Caki2 (cell line): ENCODE results near the gene ZNF276. TPM values are rescaled to one million over a fixed set of nuclear protein-coding genes. Genes with fewer than 3 reads are reported as not detected.
"Not testable (repeated sequence)": the region's sequence is repeated elsewhere in the genome, so short reads cannot be mapped to it uniquely, and the experiment has no call there.

ENCODE experiments used
- DNase-seq: peaks from one replicate; pipeline ENCODE4 v3.0.0-alpha.2; 2015; ENCODE audit warnings: low read depth
- in situ Hi-C: cut with HindIII; loops from 2 replicates; pipeline ENCODE4 v1.10.0; 2016; ENCODE audit warnings: low sequenced_read_pairs, low pct_unique_long_range_greater_than_20kb, mixed read lengths
- total RNA-seq: library from RNA; depleted of rRNA; stranded (reverse); fragments of >200 nt; shearing (Covaris generic); gene quantifications from 2 replicates; pipeline ENCODE4 v1.2.3, GENCODE V29; 2014; ENCODE audit warnings: low replicate concordance; rRNA removed

The ZNF276 gene
- total RNA-seq, result 7.6 and 12.9 TPM in 2 replicates

- peak; percentile 86 for DNase-seq
- in situ Hi-C loops, result no loop called here
These were observed at the start of gene ZNF276, which contains the start of gene VPS9D1 for GRCh38 chr16:89720813-89721545. Gene ZNF276 (plus strand): TSS chr16:89721537. CDS start chr16:89721641, 104 bp downstream. Gene VPS9D1 (minus strand): TSS chr16:89720898. CDS start chr16:89720861, 37 bp downstream.

GRCh38 chr16:89671565-89671964 lies 49.8 kb upstream of the ZNF276 start:
- in situ Hi-C loops, DNase-seq: not testable (repeated sequence)

- in situ Hi-C loops, result no loop called here
- no peak for DNase-seq
These were observed 49.0 kb upstream of the ZNF276 start for GRCh38 chr16:89672177-89672941.

GRCh38 chr16:89678258-89678657 lies 43.1 kb upstream of the ZNF276 start:
- DNase-seq, result no peak
- in situ Hi-C loops, result no loop called here

- no peak for DNase-seq
- in situ Hi-C loops, result no loop called here
These were observed 35.4 kb upstream of the ZNF276 start for GRCh38 chr16:89685916-89686315.

- in situ Hi-C loops, result no loop called here
- peak; percentile 86 for DNase-seq
These were observed 34.7 kb upstream of the ZNF276 start, which contains the start of gene CDK10 for GRCh38 chr16:89686520-89687091. Gene CDK10 (plus strand): TSS chr16:89686689. CDS start chr16:89686711, 22 bp downstream.

DNA sequence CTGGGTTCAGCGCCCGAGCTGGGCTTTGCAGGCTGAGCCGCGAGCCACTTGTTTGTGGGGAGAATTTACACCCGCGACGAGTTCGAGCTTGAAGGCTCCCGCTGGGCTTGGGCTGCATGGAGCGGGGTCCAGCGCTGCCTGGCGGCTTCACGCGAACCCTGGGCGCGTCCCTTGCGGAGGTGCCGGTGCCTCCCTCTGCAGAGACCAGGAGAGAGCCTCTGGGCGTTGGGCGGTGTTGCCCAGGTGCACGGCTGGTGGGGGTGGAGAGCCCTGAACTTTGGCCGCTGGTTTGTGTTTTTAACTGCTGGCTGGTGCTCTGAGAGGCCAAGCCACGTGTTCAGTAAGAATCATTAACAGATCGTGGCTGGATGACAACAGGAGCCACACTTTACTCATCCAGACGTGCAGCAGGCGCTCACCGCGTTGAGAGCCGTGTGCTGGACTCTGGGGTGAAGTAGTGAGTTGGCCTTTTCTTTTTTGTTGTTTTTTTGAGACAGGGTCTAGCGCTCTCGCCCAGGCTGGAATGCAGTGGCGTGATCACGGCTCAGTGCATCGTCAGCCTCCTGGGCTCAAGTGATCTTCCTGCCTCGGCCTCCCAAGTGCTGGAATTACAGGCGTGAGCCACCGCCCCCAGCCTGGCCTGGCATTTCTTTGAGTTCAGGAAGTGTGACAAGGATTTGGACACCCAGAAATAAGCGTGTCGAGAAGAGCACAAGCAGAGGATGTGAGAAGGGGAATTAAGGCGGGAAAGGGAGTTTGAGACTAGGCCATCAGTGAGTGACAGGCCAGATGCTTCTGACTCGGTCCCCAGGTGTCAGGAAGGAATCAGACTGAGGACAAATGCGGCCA lies 34.0 kb upstream of the ZNF276 start:
- DNase-seq, result peak; percentile 99
- in situ Hi-C loops, result no loop called here

DNA sequence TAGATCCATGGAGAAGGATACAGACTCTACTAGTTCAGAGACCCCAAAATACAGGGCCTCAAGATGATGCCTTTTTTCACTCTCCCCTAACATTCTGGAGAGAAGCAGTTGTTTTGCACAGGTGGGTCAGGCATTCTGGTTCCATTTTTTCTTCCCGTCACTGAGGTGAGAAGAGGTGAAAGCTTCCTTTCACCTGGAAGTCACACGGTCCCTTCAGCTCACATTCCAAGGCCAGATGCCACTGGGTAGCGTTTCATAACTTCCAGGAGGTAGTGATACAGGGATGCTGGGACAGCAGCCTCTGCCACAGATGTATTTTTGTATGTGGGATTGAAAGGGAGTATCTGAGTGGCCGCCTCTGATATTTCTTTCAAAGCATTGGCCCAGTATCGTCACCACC lies 32.9 kb upstream of the ZNF276 start:
- in situ Hi-C loops, result no loop called here

DNA sequence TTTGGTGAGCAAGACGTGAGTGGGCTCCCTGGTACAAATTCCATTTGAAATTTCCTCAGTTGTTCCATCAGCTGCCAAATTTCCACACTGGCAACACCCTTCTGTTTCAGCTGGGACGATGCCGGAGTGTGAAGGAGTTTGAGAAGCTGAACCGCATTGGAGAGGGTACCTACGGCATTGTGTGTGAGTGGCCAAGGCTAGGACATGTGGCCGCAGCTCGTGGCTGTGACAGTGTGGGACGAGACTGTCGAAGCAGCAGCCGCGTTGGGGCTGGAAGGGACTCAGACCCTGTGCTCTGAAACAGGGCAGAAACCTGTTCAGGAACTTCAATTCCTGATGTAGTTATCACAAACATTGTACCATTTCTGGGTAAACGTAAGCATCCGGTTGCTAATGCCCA lies 32.2 kb upstream of the ZNF276 start:
- in situ Hi-C loops, result no loop called here
- DNase-seq, result no peak

More for the DNA sequence above, 32.9 kb upstream of the ZNF276 start:
- DNase-seq, result no peak

DNA sequence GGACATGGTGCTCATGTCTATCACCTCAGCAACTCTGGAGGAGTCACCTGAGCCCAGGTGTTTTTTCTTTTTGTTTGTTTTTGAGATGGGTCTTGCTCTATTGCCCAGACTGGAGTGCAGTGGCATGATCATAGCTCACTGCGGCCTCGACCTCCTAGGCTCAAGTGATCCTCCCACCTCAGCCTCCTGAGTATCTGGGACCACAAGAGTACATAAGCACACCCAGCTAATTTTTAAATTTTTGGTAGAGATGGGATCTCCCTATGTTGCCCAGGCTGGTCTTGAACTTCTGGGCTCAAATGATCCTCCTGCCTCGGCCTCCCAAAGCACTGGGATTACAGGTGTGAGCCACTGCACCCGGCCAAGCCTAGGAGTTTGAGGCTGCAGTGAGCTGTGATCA lies 31.7 kb upstream of the ZNF276 start:
- DNase-seq, in situ Hi-C loops: not testable (repeated sequence)

DNA sequence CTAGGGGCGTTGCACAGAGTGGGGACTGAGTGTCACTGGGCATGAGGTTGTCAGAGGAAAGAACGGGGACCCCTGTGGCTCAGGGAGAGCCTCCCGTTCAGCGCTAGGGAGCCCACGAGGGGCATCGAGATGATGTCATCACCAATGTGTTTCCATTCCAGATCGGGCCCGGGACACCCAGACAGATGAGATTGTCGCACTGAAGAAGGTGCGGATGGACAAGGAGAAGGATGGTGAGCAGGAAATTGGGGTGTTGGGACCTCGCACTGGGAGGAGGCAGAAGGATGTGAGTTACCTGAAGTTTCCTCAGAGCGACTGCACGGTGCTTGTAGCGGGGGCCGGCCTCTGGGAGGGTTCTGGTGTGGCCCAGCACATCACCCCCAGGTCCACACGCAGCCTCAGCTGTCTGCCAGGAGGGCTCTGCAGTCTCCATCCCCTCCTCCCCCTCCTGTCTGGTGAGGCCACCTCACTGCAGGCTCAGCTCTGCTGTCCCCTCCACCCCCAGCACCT lies 30.9 kb upstream of the ZNF276 start:
- in situ Hi-C loops, result no loop called here

DNA sequence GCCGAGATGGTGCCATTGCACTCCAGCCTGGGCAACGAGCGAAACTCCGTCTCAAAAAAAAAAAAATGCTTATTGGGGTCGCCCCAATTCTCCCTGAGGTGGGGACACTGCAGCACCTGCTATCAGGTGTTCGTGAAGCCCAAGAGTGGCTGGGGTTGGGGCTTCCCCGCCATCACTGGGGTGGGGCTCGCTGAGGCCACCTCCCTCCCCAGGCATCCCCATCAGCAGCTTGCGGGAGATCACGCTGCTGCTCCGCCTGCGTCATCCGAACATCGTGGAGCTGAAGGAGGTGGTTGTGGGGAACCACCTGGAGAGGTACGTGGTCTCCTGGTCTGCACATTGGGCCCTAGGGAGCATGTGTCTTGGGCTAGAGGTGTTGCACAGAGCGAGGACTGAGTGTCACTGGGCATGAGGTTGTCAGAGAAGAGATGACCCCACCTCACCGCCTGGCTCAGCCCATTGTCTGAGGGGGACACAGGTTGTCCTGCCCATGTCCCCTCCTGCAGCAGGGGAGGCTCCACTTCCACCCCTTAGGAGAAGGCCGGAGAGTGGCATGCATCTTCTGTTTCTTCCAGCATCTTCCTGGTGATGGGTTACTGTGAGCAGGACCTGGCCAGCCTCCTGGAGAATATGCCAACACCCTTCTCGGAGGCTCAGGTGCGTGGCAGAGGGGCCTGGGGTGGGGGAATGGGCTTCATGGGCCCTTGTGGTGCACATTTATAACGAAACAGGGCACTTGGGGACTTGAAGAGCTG lies 29.9 kb upstream of the ZNF276 start:
- no peak for DNase-seq
- in situ Hi-C loops, result no loop called here

More for the DNA sequence above, 30.9 kb upstream of the ZNF276 start:
- no peak for DNase-seq

- DNase-seq, result no peak
- in situ Hi-C loops, result no loop called here
These were observed 29.3 kb upstream of the ZNF276 start for GRCh38 chr16:89691986-89692569.

- in situ Hi-C loops, result no loop called here
- DNase-seq, result no peak
These were observed 28.0 kb upstream of the ZNF276 start for GRCh38 chr16:89693289-89693731.

DNA sequence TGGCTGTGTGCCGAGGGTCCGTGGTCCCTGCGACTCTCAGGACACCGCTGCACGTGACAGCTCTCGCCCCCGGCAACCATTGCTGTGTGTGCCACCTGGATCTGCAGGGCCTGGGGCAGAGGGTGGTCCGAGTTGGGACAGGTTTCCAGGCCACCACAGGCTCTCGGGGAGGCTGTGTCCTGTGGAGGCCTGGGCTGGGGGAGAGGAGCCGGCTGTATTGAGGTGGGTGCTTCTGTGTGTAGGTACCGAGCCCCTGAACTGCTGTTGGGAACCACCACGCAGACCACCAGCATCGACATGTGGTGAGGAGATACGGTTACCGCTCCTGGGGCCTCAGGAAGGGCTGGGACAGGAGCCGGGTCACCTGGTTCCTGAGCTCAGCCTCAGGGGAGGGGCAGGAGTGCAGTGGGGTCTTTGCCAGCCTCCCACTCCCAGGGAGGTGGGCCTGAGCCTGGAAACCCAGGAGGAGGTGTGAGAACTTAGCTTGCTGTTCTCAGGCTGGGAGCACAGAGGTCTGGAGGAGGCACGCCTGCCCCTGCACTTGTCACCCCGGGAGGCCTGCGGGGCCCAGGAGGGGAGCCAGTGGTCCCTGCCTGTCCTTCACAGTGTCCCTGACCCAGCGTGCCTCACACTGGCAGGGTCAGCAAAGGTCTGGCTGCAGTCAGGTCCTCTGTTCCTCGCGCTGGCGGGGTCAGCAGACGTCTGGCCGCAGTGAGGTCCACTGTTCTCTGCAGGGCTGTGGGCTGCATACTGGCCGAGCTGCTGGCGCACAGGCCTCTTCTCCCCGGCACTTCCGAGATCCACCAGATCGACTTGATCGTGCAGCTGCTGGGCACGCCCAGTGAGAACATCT lies 27.2 kb upstream of the ZNF276 start:
- no peak for DNase-seq

GRCh38 chr16:89694784-89695085 lies 26.6 kb upstream of the ZNF276 start:
- in situ Hi-C loops, DNase-seq: not testable (repeated sequence)

More for the DNA sequence above, 27.2 kb upstream of the ZNF276 start:
- in situ Hi-C loops, result no loop called here
